C4-2B (cell line): ENCODE measurements around the gene PIGU.

Experiments used
- CTCF ChIP-seq: fragments of 450-650 bp; conservative IDR thresholded peaks from 2 replicates; pipeline ENCODE4 v1.5.1; 2017; ENCODE audit warnings: mild to moderate bottlenecking
- ZFX ChIP-seq: fragments of 450-650 bp; IDR thresholded peaks from 2 replicates; pipeline ENCODE4 v1.6.1; 2017

GRCh38 chr20:34522969-34523871 is 153.7 kb downstream of the PIGU start:
- TF ChIP-seq CTCF: peak; percentile 72
- no peak for TF ChIP-seq ZFX
